H9 (cell line): ENCODE measurements around the gene ERCC4. TPM values are rescaled to one million over a fixed set of nuclear protein-coding genes. Genes with fewer than 3 reads are reported as not detected.

ENCODE experiments used
- DNase-seq: peaks from one replicate; pipeline ENCODE4 v3.0.0-alpha.2; 2017
- H2AFZ ChIP-seq: one replicate; pipeline ENCODE4 v1.6.1; 2013; ENCODE audit warnings: mild to moderate bottlenecking, low read length, control low read depth, moderate library complexity
- H2AK5ac ChIP-seq: 2 replicates; pipeline ENCODE4 v1.6.1; 2013; ENCODE audit warnings: low read length, control low read depth, mixed read lengths; ENCODE audit not compliant: insufficient read length
- H2BK120ac ChIP-seq: one replicate; pipeline ENCODE4 v1.6.1; 2013; ENCODE audit warnings: low read depth, mild to moderate bottlenecking, low read length, control low read depth, inconsistent platforms; ENCODE audit not compliant: poor library complexity, severe bottlenecking
- H2BK12ac ChIP-seq: 2 replicates; pipeline ENCODE4 v1.6.1; 2013; ENCODE audit warnings: low read length, control low read depth, mixed read lengths, low read depth; ENCODE audit not compliant: insufficient read length
- H2BK15ac ChIP-seq: 2 replicates; pipeline ENCODE4 v1.6.1; 2013; ENCODE audit warnings: low read depth, low read length, control low read depth
- H2BK20ac ChIP-seq: one replicate; pipeline ENCODE4 v1.6.1; 2013; ENCODE audit warnings: low read depth, mild to moderate bottlenecking, low read length, control low read depth, inconsistent platforms; ENCODE audit not compliant: poor library complexity, severe bottlenecking
- H2BK5ac ChIP-seq: 2 replicates; pipeline ENCODE4 v1.6.1; 2013; ENCODE audit warnings: low read length, control low read depth, mixed read lengths; ENCODE audit not compliant: insufficient read length
- H3K14ac ChIP-seq: 2 replicates; pipeline ENCODE4 v1.6.1; 2013; ENCODE audit warnings: low read length, control low read depth; ENCODE audit not compliant: insufficient read depth
- H3K18ac ChIP-seq: 2 replicates; pipeline ENCODE4 v1.6.1; 2013; ENCODE audit warnings: low read depth, mild to moderate bottlenecking, mixed read lengths, low read length, control low read depth; ENCODE audit not compliant: insufficient read length
- H3K23ac ChIP-seq: 2 replicates; pipeline ENCODE4 v1.6.1; 2013; ENCODE audit warnings: low read length, control low read depth, mixed read lengths, low read depth; ENCODE audit not compliant: insufficient read length
- H3K23me2 ChIP-seq: 2 replicates; pipeline ENCODE4 v1.6.1; 2013; ENCODE audit warnings: low read depth, mild to moderate bottlenecking, mixed read lengths, low read length, control low read depth; ENCODE audit not compliant: insufficient read length, poor library complexity, severe bottlenecking
- H3K27ac ChIP-seq: 2 replicates; pipeline ENCODE4 v1.5.1; 2013; ENCODE audit warnings: low read length, control low read depth, mixed read lengths, low read depth; ENCODE audit not compliant: insufficient read length
- H3K27me3 ChIP-seq: 2 replicates; pipeline ENCODE4 v1.6.1; 2013; ENCODE audit warnings: low read length, control low read depth, inconsistent platforms; ENCODE audit not compliant: insufficient read depth
- H3K4ac ChIP-seq: 2 replicates; pipeline ENCODE4 v1.6.1; 2013; ENCODE audit warnings: low read depth, mild to moderate bottlenecking, control low read depth, inconsistent platforms, low read length, moderate library complexity
- H3K4me1 ChIP-seq: 2 replicates; pipeline ENCODE4 v1.6.1; 2013; ENCODE audit warnings: low read length, control low read depth, inconsistent platforms; ENCODE audit not compliant: insufficient read depth
- H3K4me2 ChIP-seq: 2 replicates; pipeline ENCODE4 v1.6.1; 2013; ENCODE audit warnings: low read length, control low read depth, mixed read lengths; ENCODE audit not compliant: insufficient read length, insufficient read depth
- H3K56ac ChIP-seq: 2 replicates; pipeline ENCODE4 v1.6.1; 2013; ENCODE audit warnings: low read depth, mild to moderate bottlenecking, mixed read lengths, low read length, control low read depth; ENCODE audit not compliant: insufficient read length
- H3K79me1 ChIP-seq: 2 replicates; pipeline ENCODE4 v1.6.1; 2013; ENCODE audit warnings: low read depth, mild to moderate bottlenecking, moderate library complexity, low read length, control low read depth, inconsistent platforms; ENCODE audit not compliant: insufficient read depth, poor library complexity, severe bottlenecking
- H3K79me2 ChIP-seq: 2 replicates; pipeline ENCODE4 v1.6.1; 2013; ENCODE audit warnings: low read length, control low read depth, inconsistent platforms; ENCODE audit not compliant: insufficient read depth
- H3K9ac ChIP-seq: 2 replicates; pipeline ENCODE4 v1.6.1; 2013; ENCODE audit warnings: low read length, control low read depth, mixed read lengths; ENCODE audit not compliant: insufficient read length; ENCODE audit errors: extremely low read depth
- H3K9me3 ChIP-seq: one replicate; pipeline ENCODE4 v1.6.1; 2013; ENCODE audit warnings: low read depth, low read length, inconsistent platforms; ENCODE audit not compliant: control insufficient read depth
- H3T11ph ChIP-seq: one replicate; pipeline ENCODE4 v1.6.1; 2013; ENCODE audit warnings: mild to moderate bottlenecking, low read length, control low read depth, inconsistent platforms
- H4K20me1 ChIP-seq: one replicate; pipeline ENCODE4 v1.6.1; 2013; ENCODE audit not compliant: control insufficient read depth, insufficient read length, insufficient read depth
- H4K5ac ChIP-seq: 2 replicates; pipeline ENCODE4 v1.6.1; 2013; ENCODE audit warnings: low read depth, mild to moderate bottlenecking, mixed read lengths, low read length, control low read depth; ENCODE audit not compliant: insufficient read length
- H4K8ac ChIP-seq: replicated peaks from 2 replicates; pipeline ENCODE4 v1.6.1; 2013; ENCODE audit warnings: low read length, control low read depth, mixed read lengths, low read depth; ENCODE audit not compliant: insufficient read length
- H4K91ac ChIP-seq: 2 replicates; pipeline ENCODE4 v1.6.1; 2013; ENCODE audit warnings: low read depth, mild to moderate bottlenecking, moderate library complexity, mixed read lengths, low read length, control low read depth; ENCODE audit not compliant: insufficient read length
- H3K27ac Mint-ChIP-seq, 3 experiments: 2 replicates in 2 of 3; 3 replicates in 1 of 3; pipeline ENCODE4 v1.8.0; 2020 to 2021; ENCODE audit warnings: mixed read lengths in 3 of 3, mild to moderate bottlenecking in 1 of 3, moderate library complexity in 1 of 3
- H3K27me3 Mint-ChIP-seq: 2 replicates; pipeline ENCODE4 v1.8.0; 2021; ENCODE audit warnings: low read depth, mild to moderate bottlenecking, moderate library complexity, mixed read lengths
- H3K36me3 Mint-ChIP-seq, 3 experiments: 2 replicates in 2 of 3; 3 replicates in 1 of 3; pipeline ENCODE4 v1.8.0; 2020 to 2021; ENCODE audit warnings: low read depth in 3 of 3, mixed read lengths in 3 of 3; ENCODE audit not compliant: insufficient read depth in 1 of 3
- H3K4me1 Mint-ChIP-seq, 2 experiments: 2 replicates each; pipeline ENCODE4 v1.8.0; 2020; ENCODE audit warnings: mixed read lengths in 2 of 2
- H3K4me3 Mint-ChIP-seq, 2 experiments: 2 replicates in 1 of 2; 3 replicates in 1 of 2; pipeline ENCODE4 v1.8.0; 2020 to 2021; ENCODE audit warnings: mild to moderate bottlenecking in 2 of 2, mixed read lengths in 2 of 2, moderate library complexity in 1 of 2
- H3K9me3 Mint-ChIP-seq, 2 experiments: 2 replicates in 1 of 2; 3 replicates in 1 of 2; pipeline ENCODE4 v1.8.0; 2020; ENCODE audit warnings: mild to moderate bottlenecking in 2 of 2, mixed read lengths in 2 of 2, moderate library complexity in 1 of 2
- CTCF ChIP-seq: fragments of 200-600 bp; sonication (generic); conservative IDR thresholded peaks from 3 replicates; pipeline ENCODE4 v1.8.0; 2021; ENCODE audit warnings: antibody characterized with exemption, mild to moderate bottlenecking
- WGBS: extraction: QIAGEN DNeasy Blood & Tissue Kit; methylation state at CpG from one replicate; pipeline ENCODE4 v1.1.7; 2013; ENCODE audit warnings: missing lambda C conversion rate, low lambda C conversion rate, mixed read lengths; ENCODE audit not compliant: insufficient read length; ENCODE audit errors: extremely low coverage; 5-methylcytosine and 5-hydroxymethylcytosine counted together
- total RNA-seq: library from RNA; stranded (reverse); gene quantifications from 2 replicates; pipeline ENCODE4 v1.2.1, GENCODE V29; 2021

ERCC4 gene
- total RNA-seq, 1 experiment from 2014 or later, result 15.6 TPM

- H4K5ac ChIP-seq, result no peak overlapping the region
- no peak for DNase-seq
- 0 out of 7 replicates have a peak, but pooled peaks cover 0 to 4% (median 0%) of the 10 kb centered on the region in 3 experiments for H3K36me3 Mint-ChIP-seq
- H2BK12ac ChIP-seq, result no peak overlapping the region
- H3K18ac ChIP-seq, result no peak overlapping the region
- no peak overlapping the region for H3K27ac Mint-ChIP-seq
- no peak overlapping the region for H3K9ac ChIP-seq
- H3K56ac ChIP-seq, result no peak overlapping the region
- no peaks in the 10 kb centered on the region for H3K4me1 ChIP-seq
- WGBS, result no CpG with 5 or more reads among the region's 4 CpGs
- no peaks in the 10 kb centered on the region for H3K4me1 Mint-ChIP-seq
- no peak overlapping the region for H2BK120ac ChIP-seq
- no peak overlapping the region for H3K4me3 Mint-ChIP-seq
- peak; percentile 56 for TF ChIP-seq CTCF
- no peak overlapping the region for H3K4ac ChIP-seq
- H3K14ac ChIP-seq, result no peak overlapping the region
- H2AK5ac ChIP-seq, result no peak overlapping the region
- no peak overlapping the region for H2BK5ac ChIP-seq
- H2BK15ac ChIP-seq, result no peak overlapping the region
- H3K4me2 ChIP-seq, result no peak overlapping the region
- no peak overlapping the region for H3K27ac ChIP-seq
- peaks cover 2% of the 10 kb centered on the region; the same call in 1 of the 2 replicates for H3K27me3 Mint-ChIP-seq
- H3K9me3 ChIP-seq, result peaks cover 8% of the 10 kb centered on the region
- no peak overlapping the region for H3K23ac ChIP-seq
- H2BK20ac ChIP-seq, result no peak overlapping the region
- H3K23me2 ChIP-seq, result no peaks in the 10 kb centered on the region
- peaks cover 4 to 14% of the 10 kb centered on the region in 2 experiments; a peak in 3 of 5 replicates for H3K9me3 Mint-ChIP-seq
- H3K79me1 ChIP-seq, result no peaks in the 10 kb centered on the region
- no peaks in the 10 kb centered on the region for H4K20me1 ChIP-seq
- H3K27me3 ChIP-seq, result no peaks in the 10 kb centered on the region
- H2AFZ ChIP-seq, result no peak overlapping the region
- H4K91ac ChIP-seq, result no peak overlapping the region
- H3T11ph ChIP-seq, result no peak overlapping the region
- H4K8ac ChIP-seq, result no peak overlapping the region
- H3K79me2 ChIP-seq, result no peaks in the 10 kb centered on the region
These were observed 23.3 kb upstream of the ERCC4 start for GRCh38 chr16:13896543-13897182.
